Measurements from ENCODE around the gene COMMD4.

DNA sequence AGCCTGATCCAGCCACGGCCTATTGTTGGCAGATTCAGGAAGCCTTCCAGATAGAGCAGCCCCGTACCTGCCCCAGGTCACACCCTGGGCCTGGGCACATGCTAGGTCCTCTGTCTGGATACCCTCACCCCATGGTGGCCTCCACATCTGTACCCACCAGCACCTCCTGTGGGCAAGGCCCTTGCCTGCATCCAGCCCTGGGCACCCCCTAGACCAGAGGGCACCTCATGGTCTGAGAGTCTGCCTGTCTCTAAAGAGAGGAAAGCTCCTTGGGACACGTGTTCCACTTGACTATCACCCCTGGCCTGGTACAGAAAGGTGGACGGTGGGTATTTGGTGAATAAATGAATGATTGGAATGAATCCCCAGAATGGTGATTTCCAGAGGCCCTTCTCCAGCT, 8.9 kb upstream of the COMMD4 start:
- TF ChIP-seq NFIC (IDR thresholded peaks at IDR 0.05; ENCODE audit: low read depth, low read length), result no peak
- TF ChIP-seq BHLHE40 (IDR thresholded peaks at IDR 0.05; ENCODE audit: borderline replicate concordance in 1 of 2, low read depth in 2 of 2, low read length in 1 of 2), result no peak

Measured in GM12878 (cell line).